Measurements from ENCODE around the gene LAMTOR1. TPM values are rescaled to one million over a fixed set of nuclear protein-coding genes. Genes with fewer than 3 reads are reported as not detected.

The LAMTOR1 gene
- total RNA-seq, 1 donor from 2014 or later: 96.0 TPM

- Histone ChIP-seq H3K27ac (peak overlapping the region; percentile 43), H3K4me3 (no peak overlapping the region), H3K4me1 (peaks cover 39% of the 10 kb centered on the region), H3K9me3 (no peaks in the 10 kb centered on the region), H3K36me3 (peaks cover 53% of the 10 kb centered on the region), H3K27me3 (ENCODE audit: low read depth) (no peaks in the 10 kb centered on the region)
- peak; percentile 63 for DNase-seq
- TF ChIP-seq CTCF (IDR thresholded peaks at IDR 0.05): no peak
- intact Hi-C loops (cut with DNase I): no loop called here
- ATAC-seq: no peak
Observed at GRCh38 chr11:72100462-72100861, 2.6 kb downstream of the LAMTOR1 start.

GRCh38 chr11:72100009-72100408 is 3.1 kb downstream of the LAMTOR1 start:
- H3K4me1 ChIP-seq: peaks cover 39% of the 10 kb centered on the region

GRCh38 chr11:72098741-72099140 is 4.4 kb downstream of the LAMTOR1 start:
- intact Hi-C loops (cut with DNase I): no loop called here
- TF ChIP-seq CTCF (IDR thresholded peaks at IDR 0.05): no peak
- H3K4me3 ChIP-seq: no peak overlapping the region
- no peak for DNase-seq
- no peaks in the 10 kb centered on the region for H3K9me3 ChIP-seq
- H3K27me3 ChIP-seq (ENCODE audit: low read depth): no peaks in the 10 kb centered on the region
- ATAC-seq: no peak
- peaks cover 70% of the 10 kb centered on the region for H3K36me3 ChIP-seq
- no peak overlapping the region for H3K27ac ChIP-seq
- peaks cover 35% of the 10 kb centered on the region for H3K4me1 ChIP-seq

More at GRCh38 chr11:72100009-72100408, 3.1 kb downstream of the LAMTOR1 start:
- H3K36me3 ChIP-seq: peaks cover 57% of the 10 kb centered on the region
- no peak for DNase-seq
- no peak for TF ChIP-seq CTCF (IDR thresholded peaks at IDR 0.05)
- H3K27me3 ChIP-seq (ENCODE audit: low read depth): no peaks in the 10 kb centered on the region
- ATAC-seq: no peak
- no peak overlapping the region for H3K4me3 ChIP-seq
- intact Hi-C loops (cut with DNase I): no loop called here
- no peaks in the 10 kb centered on the region for H3K9me3 ChIP-seq
- peak overlapping the region; percentile 43 for H3K27ac ChIP-seq

- DNase-seq (peak; percentile 72), ATAC-seq (peak; percentile 93 to 96)
- Histone ChIP-seq H3K4me1 (peaks cover 15% of the 10 kb centered on the region), H3K27ac (peak overlapping the region; percentile 31), H3K27me3 (ENCODE audit: low read depth) (no peaks in the 10 kb centered on the region), H3K36me3 (peaks cover 72% of the 10 kb centered on the region), H3K4me3 (no peak overlapping the region), H3K9me3 (no peaks in the 10 kb centered on the region)
- peak; percentile 89 for TF ChIP-seq CTCF (IDR thresholded peaks at IDR 0.05)
- intact Hi-C loops (cut with DNase I): loop anchor here (5.0 kb wide), 1 partner anchor 64 kb away; no protein-coding TSS in a partner anchor
Observed at GRCh38 chr11:72091292-72091691, 11.8 kb downstream of the LAMTOR1 start.

GRCh38 chr11:72088076-72088808 is 14.9 kb downstream of the LAMTOR1 start:
- H3K4me3 ChIP-seq: no peak overlapping the region
- ATAC-seq (no peak), DNase-seq (no peak)
- H3K4me1 ChIP-seq: peaks cover 15% of the 10 kb centered on the region
- no peak for TF ChIP-seq CTCF (IDR thresholded peaks at IDR 0.05)
- intact Hi-C loops (cut with DNase I): no loop called here
- H3K27me3 ChIP-seq (ENCODE audit: low read depth): no peaks in the 10 kb centered on the region
- no peaks in the 10 kb centered on the region for H3K9me3 ChIP-seq
- no peak overlapping the region for H3K27ac ChIP-seq
- peaks cover 48% of the 10 kb centered on the region for H3K36me3 ChIP-seq
